ENCODE results near the gene DPP7. TPM values are rescaled to one million over a fixed set of nuclear protein-coding genes. Genes with fewer than 3 reads are reported as not detected.

DPP7 gene
- total RNA-seq, 1 experiment from 2014 or later: 114 TPM

DNA sequence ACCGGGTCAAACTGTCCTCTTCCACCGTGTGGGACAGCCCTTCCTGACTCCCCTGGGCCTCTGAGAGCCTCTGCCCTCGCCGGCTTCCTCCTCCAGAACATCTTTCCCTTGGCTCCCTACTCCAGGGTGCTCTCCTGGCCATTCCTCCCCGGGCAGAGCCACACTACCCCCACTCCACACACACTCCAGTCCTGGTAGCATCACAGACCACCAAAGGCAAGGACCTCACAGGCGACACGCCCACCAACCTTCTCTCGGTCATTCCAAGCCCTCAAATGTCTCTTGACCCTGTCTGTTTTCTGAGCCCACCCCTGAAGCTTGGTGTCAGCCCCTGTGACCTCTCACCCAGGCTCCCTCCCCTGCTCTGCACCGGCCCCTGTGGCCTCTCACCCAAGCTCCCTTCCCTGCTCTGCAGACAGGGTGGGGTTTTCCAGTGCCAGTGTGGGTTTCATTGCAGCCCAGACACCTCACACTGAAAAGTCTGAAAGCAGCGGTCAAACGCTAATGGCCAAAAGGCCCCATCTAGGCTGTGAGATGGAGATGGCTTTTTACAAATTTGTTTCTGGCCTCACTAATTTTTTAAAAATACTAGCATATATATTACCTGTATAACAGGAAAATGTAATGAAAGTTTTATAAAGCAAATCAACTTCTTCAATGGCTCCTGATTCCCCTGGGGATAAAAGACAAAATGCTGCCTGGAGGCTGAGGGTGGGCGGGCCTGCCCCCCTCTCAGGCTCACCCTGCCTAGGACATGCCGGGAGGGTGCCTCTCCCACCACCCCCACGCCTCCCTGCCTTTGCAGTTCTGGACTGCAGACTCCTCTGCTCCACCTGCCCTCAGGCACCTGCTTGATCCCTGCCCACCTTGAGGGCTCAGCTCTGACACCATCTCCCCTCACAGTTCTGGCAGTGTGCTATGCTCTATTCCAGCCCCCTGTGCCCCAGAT, 44.8 kb upstream of the DPP7 start:
- DNase-seq: no peak
- H2AFZ ChIP-seq (ENCODE audit: low read length): no peak overlapping the region
- no peaks in the 10 kb centered on the region for H3K9me2 ChIP-seq (replicated peaks; ENCODE audit: insufficient read depth, low read length)
- H3K27ac ChIP-seq (ENCODE audit: low read length): no peak overlapping the region
- H4K20me1 ChIP-seq (ENCODE audit: insufficient read depth, low read depth, low read length): 0 out of 2 replicates have a peak, but pooled peaks cover 2% of the 10 kb centered on the region
- no peaks in the 10 kb centered on the region for H3K79me2 ChIP-seq (ENCODE audit: low read length)
- H3K36me3 ChIP-seq (ENCODE audit: insufficient read depth, low read length): no peaks in the 10 kb centered on the region
- no peaks in the 10 kb centered on the region for H3K27me3 ChIP-seq (ENCODE audit: low read length)
- H3K9ac ChIP-seq (ENCODE audit: low read length): no peak overlapping the region
- no peaks in the 10 kb centered on the region for H3K9me3 ChIP-seq (ENCODE audit: low read length)
- H3K4me1 ChIP-seq (ENCODE audit: low read length): no peaks in the 10 kb centered on the region
- no peak overlapping the region for H3K4me2 ChIP-seq (ENCODE audit: low read depth, low read length, poor library complexity, severe bottlenecking)
- no peak overlapping the region for H3K4me3 ChIP-seq (ENCODE audit: low read length)

GRCh38 chr9:137158625-137159024, 44.1 kb upstream of the DPP7 start:
- no peak overlapping the region for H2AFZ ChIP-seq (ENCODE audit: low read length)
- no peaks in the 10 kb centered on the region for H3K36me3 ChIP-seq (ENCODE audit: insufficient read depth, low read length)
- H3K9me3 ChIP-seq (ENCODE audit: low read length): no peaks in the 10 kb centered on the region
- no peaks in the 10 kb centered on the region for H3K4me1 ChIP-seq (ENCODE audit: low read length)
- H3K79me2 ChIP-seq (ENCODE audit: low read length): no peaks in the 10 kb centered on the region
- no peaks in the 10 kb centered on the region for H3K27me3 ChIP-seq (ENCODE audit: low read length)
- no peak overlapping the region for H3K27ac ChIP-seq (ENCODE audit: low read length)
- no peaks in the 10 kb centered on the region for H3K9me2 ChIP-seq (replicated peaks; ENCODE audit: insufficient read depth, low read length)
- no peak overlapping the region for H3K4me3 ChIP-seq (ENCODE audit: low read length)
- 0 out of 2 replicates have a peak, but pooled peaks cover 2% of the 10 kb centered on the region for H4K20me1 ChIP-seq (ENCODE audit: insufficient read depth, low read depth, low read length)
- H3K9ac ChIP-seq (ENCODE audit: low read length): no peak overlapping the region
- DNase-seq: no peak
- H3K4me2 ChIP-seq (ENCODE audit: low read depth, low read length, poor library complexity, severe bottlenecking): no peak overlapping the region

GRCh38 chr9:137157618-137158415, 43.3 kb upstream of the DPP7 start:
- H3K4me1 ChIP-seq (ENCODE audit: low read length): no peaks in the 10 kb centered on the region
- no peak overlapping the region for H3K27ac ChIP-seq (ENCODE audit: low read length)
- H3K36me3 ChIP-seq (ENCODE audit: insufficient read depth, low read length): no peaks in the 10 kb centered on the region
- no peak for DNase-seq
- no peaks in the 10 kb centered on the region for H3K9me2 ChIP-seq (replicated peaks; ENCODE audit: insufficient read depth, low read length)
- no peaks in the 10 kb centered on the region for H3K9me3 ChIP-seq (ENCODE audit: low read length)
- H3K4me3 ChIP-seq (ENCODE audit: low read length): no peak overlapping the region
- H4K20me1 ChIP-seq (ENCODE audit: insufficient read depth, low read depth, low read length): 0 out of 2 replicates have a peak, but pooled peaks cover 2% of the 10 kb centered on the region
- no peak overlapping the region for H3K9ac ChIP-seq (ENCODE audit: low read length)
- no peaks in the 10 kb centered on the region for H3K27me3 ChIP-seq (ENCODE audit: low read length)
- H2AFZ ChIP-seq (ENCODE audit: low read length): no peak overlapping the region
- no peak overlapping the region for H3K4me2 ChIP-seq (ENCODE audit: low read depth, low read length, poor library complexity, severe bottlenecking)
- no peaks in the 10 kb centered on the region for H3K79me2 ChIP-seq (ENCODE audit: low read length)

DNA sequence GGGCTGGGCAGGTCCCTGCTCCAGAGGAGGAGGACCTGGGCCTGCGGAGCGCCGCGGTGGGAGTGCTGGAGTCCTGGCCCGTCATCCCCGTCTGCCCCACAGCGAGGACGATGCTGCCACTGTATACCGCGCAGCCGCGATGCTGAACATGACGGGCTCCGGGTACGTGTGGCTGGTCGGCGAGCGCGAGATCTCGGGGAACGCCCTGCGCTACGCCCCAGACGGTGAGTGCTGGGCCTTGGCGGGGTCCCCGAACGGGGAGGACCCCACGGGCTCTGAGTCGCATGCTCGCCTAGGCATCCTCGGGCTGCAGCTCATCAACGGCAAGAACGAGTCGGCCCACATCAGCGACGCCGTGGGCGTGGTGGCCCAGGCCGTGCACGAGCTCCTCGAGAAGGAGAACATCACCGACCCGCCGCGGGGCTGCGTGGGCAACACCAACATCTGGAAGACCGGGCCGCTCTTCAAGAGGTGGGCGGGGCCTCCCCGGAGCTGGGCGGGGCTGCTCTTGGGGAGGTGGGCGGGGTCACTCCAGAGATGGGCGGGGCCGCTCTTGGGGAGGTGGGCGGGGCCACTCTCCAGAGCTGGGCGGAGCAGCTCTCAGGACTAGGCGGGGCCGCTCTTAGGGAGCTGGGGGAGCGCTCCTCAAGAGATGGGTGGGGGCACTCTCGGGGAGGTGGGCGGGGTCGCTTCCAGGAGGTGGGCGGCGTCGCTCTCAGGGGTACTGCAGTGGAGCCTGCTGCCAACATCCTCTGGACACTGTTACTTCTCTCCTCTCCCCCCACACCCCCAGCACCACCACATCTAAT, 42.2 kb upstream of the DPP7 start:
- H3K4me2 ChIP-seq (ENCODE audit: low read depth, low read length, poor library complexity, severe bottlenecking): no peak overlapping the region

GRCh38 chr9:137152844-137153405, 38.4 kb upstream of the DPP7 start:
- Histone ChIP-seq H3K4me2 (ENCODE audit: low read depth, low read length, poor library complexity, severe bottlenecking) (no peak overlapping the region), H3K27me3 (ENCODE audit: low read length) (no peaks in the 10 kb centered on the region), H3K4me3 (ENCODE audit: low read length) (no peak overlapping the region)

More for the DNA sequence above, 42.2 kb upstream of the DPP7 start:
- Histone ChIP-seq H3K9ac (ENCODE audit: low read length) (no peak overlapping the region), H3K27me3 (ENCODE audit: low read length) (no peaks in the 10 kb centered on the region), H3K9me3 (ENCODE audit: low read length) (no peaks in the 10 kb centered on the region), H3K4me1 (ENCODE audit: low read length) (no peaks in the 10 kb centered on the region), H4K20me1 (ENCODE audit: insufficient read depth, low read depth, low read length) (0 out of 2 replicates have a peak, but pooled peaks cover 2% of the 10 kb centered on the region), H3K79me2 (ENCODE audit: low read length) (no peaks in the 10 kb centered on the region), H3K36me3 (ENCODE audit: insufficient read depth, low read length) (no peaks in the 10 kb centered on the region), H3K9me2 (replicated peaks; ENCODE audit: insufficient read depth, low read length) (no peaks in the 10 kb centered on the region), H2AFZ (ENCODE audit: low read length) (no peak overlapping the region), H3K4me3 (ENCODE audit: low read length) (no peak overlapping the region), H3K27ac (ENCODE audit: low read length) (no peak overlapping the region)
- peak; percentile 72 for DNase-seq

GRCh38 chr9:137150617-137151457, 36.3 kb upstream of the DPP7 start:
- H3K4me3 ChIP-seq (ENCODE audit: low read length): no peak overlapping the region
- H3K79me2 ChIP-seq (ENCODE audit: low read length): no peaks in the 10 kb centered on the region
- H3K4me2 ChIP-seq (ENCODE audit: low read depth, low read length, poor library complexity, severe bottlenecking): no peak overlapping the region
- no peaks in the 10 kb centered on the region for H3K9me3 ChIP-seq (ENCODE audit: low read length)
- H4K20me1 ChIP-seq (ENCODE audit: insufficient read depth, low read depth, low read length): no peaks in the 10 kb centered on the region
- no peaks in the 10 kb centered on the region for H3K27me3 ChIP-seq (ENCODE audit: low read length)
- H3K9ac ChIP-seq (ENCODE audit: low read length): no peak overlapping the region
- peaks cover 7% of the 10 kb centered on the region for H3K4me1 ChIP-seq (ENCODE audit: low read length)
- H2AFZ ChIP-seq (ENCODE audit: low read length): no peak overlapping the region
- H3K27ac ChIP-seq (ENCODE audit: low read length): no peak overlapping the region
- H3K9me2 ChIP-seq (replicated peaks; ENCODE audit: insufficient read depth, low read length): no peaks in the 10 kb centered on the region
- peak; percentile 97 for DNase-seq
- H3K36me3 ChIP-seq (ENCODE audit: insufficient read depth, low read length): no peaks in the 10 kb centered on the region

More at GRCh38 chr9:137152844-137153405, 38.4 kb upstream of the DPP7 start:
- H3K9me2 ChIP-seq (replicated peaks; ENCODE audit: insufficient read depth, low read length): no peaks in the 10 kb centered on the region
- H3K27ac ChIP-seq (ENCODE audit: low read length): no peak overlapping the region
- no peak overlapping the region for H2AFZ ChIP-seq (ENCODE audit: low read length)
- no peaks in the 10 kb centered on the region for H3K9me3 ChIP-seq (ENCODE audit: low read length)
- no peak for DNase-seq
- H3K9ac ChIP-seq (ENCODE audit: low read length): no peak overlapping the region
- peaks cover 7% of the 10 kb centered on the region for H3K4me1 ChIP-seq (ENCODE audit: low read length)
- no peaks in the 10 kb centered on the region for H3K36me3 ChIP-seq (ENCODE audit: insufficient read depth, low read length)
- no peaks in the 10 kb centered on the region for H3K79me2 ChIP-seq (ENCODE audit: low read length)
- H4K20me1 ChIP-seq (ENCODE audit: insufficient read depth, low read depth, low read length): no peaks in the 10 kb centered on the region

- no peaks in the 10 kb centered on the region for H3K9me3 ChIP-seq (ENCODE audit: low read length)
- no peak overlapping the region for H3K27ac ChIP-seq (ENCODE audit: low read length)
- no peak overlapping the region for H3K4me2 ChIP-seq (ENCODE audit: low read depth, low read length, poor library complexity, severe bottlenecking)
- DNase-seq: peak; percentile 72
- no peak overlapping the region for H2AFZ ChIP-seq (ENCODE audit: low read length)
- H3K9ac ChIP-seq (ENCODE audit: low read length): no peak overlapping the region
- H3K4me1 ChIP-seq (ENCODE audit: low read length): peaks cover 7% of the 10 kb centered on the region
- no peaks in the 10 kb centered on the region for H3K79me2 ChIP-seq (ENCODE audit: low read length)
- no peak overlapping the region for H3K4me3 ChIP-seq (ENCODE audit: low read length)
- H3K27me3 ChIP-seq (ENCODE audit: low read length): no peaks in the 10 kb centered on the region
- H4K20me1 ChIP-seq (ENCODE audit: insufficient read depth, low read depth, low read length): no peaks in the 10 kb centered on the region
- H3K9me2 ChIP-seq (replicated peaks; ENCODE audit: insufficient read depth, low read length): no peaks in the 10 kb centered on the region
- no peaks in the 10 kb centered on the region for H3K36me3 ChIP-seq (ENCODE audit: insufficient read depth, low read length)
Observed at GRCh38 chr9:137149942-137150616, 35.5 kb upstream of the DPP7 start.
